ENCODE data around the gene ZBTB48. TPM values are rescaled to one million over a fixed set of nuclear protein-coding genes. Genes with fewer than 3 reads are reported as not detected.

Gene ZBTB48
- total RNA-seq (10 to 100 TPM in 1 of 2 donors, 1 to 10 TPM in 1; 8.3 to 18.1 TPM), polyA plus RNA-seq (10 to 100 TPM in 1 of 2 donors, 1 to 10 TPM in 1; 9.4 to 16.8 TPM)

DNA sequence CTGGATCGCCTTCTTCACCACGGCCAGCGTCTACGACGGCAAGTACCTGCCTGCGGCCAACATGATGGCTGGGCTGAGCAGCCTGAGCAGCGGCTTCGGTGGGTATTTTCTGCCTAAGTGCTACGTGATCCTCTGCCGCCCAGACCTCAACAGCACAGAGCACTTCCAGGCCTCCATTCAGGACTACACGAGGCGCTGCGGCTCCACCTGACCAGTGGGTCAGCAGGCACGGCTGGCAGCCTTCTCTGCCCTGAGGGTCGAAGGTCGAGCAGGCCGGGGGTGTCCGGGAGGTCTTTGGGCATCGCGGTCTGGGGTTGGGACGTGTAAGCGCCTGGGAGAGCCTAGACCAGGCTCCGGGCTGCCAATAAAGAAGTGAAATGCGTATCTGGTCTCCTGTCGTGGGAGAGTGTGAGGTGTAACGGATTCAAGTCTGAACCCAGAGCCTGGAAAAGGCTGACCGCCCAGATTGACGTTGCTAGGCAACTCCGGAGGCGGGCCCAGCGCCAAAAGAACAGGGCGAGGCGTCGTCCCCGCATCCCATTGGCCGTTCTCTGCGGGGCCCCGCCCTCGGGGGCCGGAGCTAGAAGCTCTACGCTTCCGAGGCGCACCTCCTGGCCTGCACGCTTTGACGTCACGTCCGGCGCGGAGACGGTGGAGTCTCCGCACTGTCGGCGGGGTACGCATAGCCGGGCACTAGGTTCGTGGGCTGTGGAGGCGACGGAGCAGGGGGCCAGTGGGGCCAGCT, at the start of gene ZBTB48:
Gene ZBTB48, plus strand, starts transcription at position 621 of the 745 bp plus-strand sequence. CDS start 616 bp downstream, outside the sequence.
- Histone ChIP-seq H3K9me3 (ENCODE audit: control insufficient read depth in 4 of 4, low read length in 3 of 4) (no peaks in the 10 kb centered on the region), H3K4me1 (ENCODE audit: control insufficient read depth in 4 of 4, insufficient read depth in 4 of 4, low read length in 3 of 4) (peaks cover 18 to 50% (median 38%) of the 10 kb centered on the region in 4 donors), H3K9ac (ENCODE audit: low read depth in 1 of 2, low read length in 2 of 2) (peak within 1 kb of the TSS; percentile 42 to 72), H3K27me3 (ENCODE audit: control insufficient read depth in 4 of 4, insufficient read depth in 4 of 4, low read length in 3 of 4) (no peaks in the 10 kb centered on the region), H3K27ac (ENCODE audit: low read depth in 1 of 2, low read length in 2 of 2) (peak within 1 kb of the TSS; percentile 88 to 97), H3K4me3 (ENCODE audit: low read depth in 1 of 3, low read length in 3 of 3) (peak within 1 kb of the TSS; percentile 71 to 89 (median 75)), H3K36me3 (ENCODE audit: control insufficient read depth in 4 of 4, insufficient read depth in 3 of 4, low read depth in 1 of 4, low read length in 3 of 4) (no peaks in the 10 kb centered on the region)
- 14% methylated on average over 58 of the region's 58 CpGs for WGBS
- peak; percentile 99 for DNase-seq (ENCODE audit: low spot score)
- TF ChIP-seq YY1 (IDR thresholded peaks at IDR 0.05) (peak; percentile 62), HNF4G (IDR thresholded peaks at IDR 0.05) (peak; percentile 16), TAF1 (conservative IDR thresholded peaks at IDR 0.05) (peak; percentile 54), FOXA1 (IDR thresholded peaks at IDR 0.05) (no peak), SP1 (IDR thresholded peaks at IDR 0.05) (peak; percentile 84), GABPA (IDR thresholded peaks at IDR 0.05 in 1 of 2, conservative IDR thresholded peaks at IDR 0.05 in 1 of 2) (peak; percentile 79 to 94), EGR1 (IDR thresholded peaks at IDR 0.05; ENCODE audit: low read depth in 2 of 2) (no peak), RAD21 (IDR thresholded peaks at IDR 0.05) (peak in 1 of 2 donors; percentile 26), RXRA (IDR thresholded peaks at IDR 0.05) (peak; percentile 62 to 72), NR2F2 (IDR thresholded peaks at IDR 0.05) (peak; percentile 75), HNF4A (conservative IDR thresholded peaks at IDR 0.05) (peak; percentile 87 to 89)
- TF ChIP-seq, protein P1, sequence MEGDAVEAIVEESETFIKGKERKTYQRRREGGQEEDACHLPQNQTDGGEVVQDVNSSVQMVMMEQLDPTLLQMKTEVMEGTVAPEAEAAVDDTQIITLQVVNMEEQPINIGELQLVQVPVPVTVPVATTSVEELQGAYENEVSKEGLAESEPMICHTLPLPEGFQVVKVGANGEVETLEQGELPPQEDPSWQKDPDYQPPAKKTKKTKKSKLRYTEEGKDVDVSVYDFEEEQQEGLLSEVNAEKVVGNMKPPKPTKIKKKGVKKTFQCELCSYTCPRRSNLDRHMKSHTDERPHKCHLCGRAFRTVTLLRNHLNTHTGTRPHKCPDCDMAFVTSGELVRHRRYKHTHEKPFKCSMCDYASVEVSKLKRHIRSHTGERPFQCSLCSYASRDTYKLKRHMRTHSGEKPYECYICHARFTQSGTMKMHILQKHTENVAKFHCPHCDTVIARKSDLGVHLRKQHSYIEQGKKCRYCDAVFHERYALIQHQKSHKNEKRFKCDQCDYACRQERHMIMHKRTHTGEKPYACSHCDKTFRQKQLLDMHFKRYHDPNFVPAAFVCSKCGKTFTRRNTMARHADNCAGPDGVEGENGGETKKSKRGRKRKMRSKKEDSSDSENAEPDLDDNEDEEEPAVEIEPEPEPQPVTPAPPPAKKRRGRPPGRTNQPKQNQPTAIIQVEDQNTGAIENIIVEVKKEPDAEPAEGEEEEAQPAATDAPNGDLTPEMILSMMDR (IDR thresholded peaks at IDR 0.05; ENCODE audit: low read depth, low read length, missing input control) = no peak
- TF ChIP-seq, protein P2, sequence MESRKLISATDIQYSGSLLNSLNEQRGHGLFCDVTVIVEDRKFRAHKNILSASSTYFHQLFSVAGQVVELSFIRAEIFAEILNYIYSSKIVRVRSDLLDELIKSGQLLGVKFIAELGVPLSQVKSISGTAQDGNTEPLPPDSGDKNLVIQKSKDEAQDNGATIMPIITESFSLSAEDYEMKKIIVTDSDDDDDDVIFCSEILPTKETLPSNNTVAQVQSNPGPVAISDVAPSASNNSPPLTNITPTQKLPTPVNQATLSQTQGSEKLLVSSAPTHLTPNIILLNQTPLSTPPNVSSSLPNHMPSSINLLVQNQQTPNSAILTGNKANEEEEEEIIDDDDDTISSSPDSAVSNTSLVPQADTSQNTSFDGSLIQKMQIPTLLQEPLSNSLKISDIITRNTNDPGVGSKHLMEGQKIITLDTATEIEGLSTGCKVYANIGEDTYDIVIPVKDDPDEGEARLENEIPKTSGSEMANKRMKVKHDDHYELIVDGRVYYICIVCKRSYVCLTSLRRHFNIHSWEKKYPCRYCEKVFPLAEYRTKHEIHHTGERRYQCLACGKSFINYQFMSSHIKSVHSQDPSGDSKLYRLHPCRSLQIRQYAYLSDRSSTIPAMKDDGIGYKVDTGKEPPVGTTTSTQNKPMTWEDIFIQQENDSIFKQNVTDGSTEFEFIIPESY (IDR thresholded peaks at IDR 0.05) = no peak
- TF ChIP-seq, protein P3, sequence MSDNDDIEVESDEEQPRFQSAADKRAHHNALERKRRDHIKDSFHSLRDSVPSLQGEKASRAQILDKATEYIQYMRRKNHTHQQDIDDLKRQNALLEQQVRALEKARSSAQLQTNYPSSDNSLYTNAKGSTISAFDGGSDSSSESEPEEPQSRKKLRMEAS (IDR thresholded peaks at IDR 0.05) = peak; percentile 88
- TF ChIP-seq, protein P4, sequence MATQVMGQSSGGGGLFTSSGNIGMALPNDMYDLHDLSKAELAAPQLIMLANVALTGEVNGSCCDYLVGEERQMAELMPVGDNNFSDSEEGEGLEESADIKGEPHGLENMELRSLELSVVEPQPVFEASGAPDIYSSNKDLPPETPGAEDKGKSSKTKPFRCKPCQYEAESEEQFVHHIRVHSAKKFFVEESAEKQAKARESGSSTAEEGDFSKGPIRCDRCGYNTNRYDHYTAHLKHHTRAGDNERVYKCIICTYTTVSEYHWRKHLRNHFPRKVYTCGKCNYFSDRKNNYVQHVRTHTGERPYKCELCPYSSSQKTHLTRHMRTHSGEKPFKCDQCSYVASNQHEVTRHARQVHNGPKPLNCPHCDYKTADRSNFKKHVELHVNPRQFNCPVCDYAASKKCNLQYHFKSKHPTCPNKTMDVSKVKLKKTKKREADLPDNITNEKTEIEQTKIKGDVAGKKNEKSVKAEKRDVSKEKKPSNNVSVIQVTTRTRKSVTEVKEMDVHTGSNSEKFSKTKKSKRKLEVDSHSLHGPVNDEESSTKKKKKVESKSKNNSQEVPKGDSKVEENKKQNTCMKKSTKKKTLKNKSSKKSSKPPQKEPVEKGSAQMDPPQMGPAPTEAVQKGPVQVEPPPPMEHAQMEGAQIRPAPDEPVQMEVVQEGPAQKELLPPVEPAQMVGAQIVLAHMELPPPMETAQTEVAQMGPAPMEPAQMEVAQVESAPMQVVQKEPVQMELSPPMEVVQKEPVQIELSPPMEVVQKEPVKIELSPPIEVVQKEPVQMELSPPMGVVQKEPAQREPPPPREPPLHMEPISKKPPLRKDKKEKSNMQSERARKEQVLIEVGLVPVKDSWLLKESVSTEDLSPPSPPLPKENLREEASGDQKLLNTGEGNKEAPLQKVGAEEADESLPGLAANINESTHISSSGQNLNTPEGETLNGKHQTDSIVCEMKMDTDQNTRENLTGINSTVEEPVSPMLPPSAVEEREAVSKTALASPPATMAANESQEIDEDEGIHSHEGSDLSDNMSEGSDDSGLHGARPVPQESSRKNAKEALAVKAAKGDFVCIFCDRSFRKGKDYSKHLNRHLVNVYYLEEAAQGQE (IDR thresholded peaks at IDR 0.05) = peak; percentile 48
